ENCODE data around the gene MRFAP1. TPM values are rescaled to one million over a fixed set of nuclear protein-coding genes. Genes with fewer than 3 reads are reported as not detected.

Gene MRFAP1
- total and polyA plus RNA-seq, 10 of the 15 experiments (the other 5 are each of a cell fraction or from before 2014, with no cell fraction given): 18.7 to 105 (median 80.8) TPM

DNA sequence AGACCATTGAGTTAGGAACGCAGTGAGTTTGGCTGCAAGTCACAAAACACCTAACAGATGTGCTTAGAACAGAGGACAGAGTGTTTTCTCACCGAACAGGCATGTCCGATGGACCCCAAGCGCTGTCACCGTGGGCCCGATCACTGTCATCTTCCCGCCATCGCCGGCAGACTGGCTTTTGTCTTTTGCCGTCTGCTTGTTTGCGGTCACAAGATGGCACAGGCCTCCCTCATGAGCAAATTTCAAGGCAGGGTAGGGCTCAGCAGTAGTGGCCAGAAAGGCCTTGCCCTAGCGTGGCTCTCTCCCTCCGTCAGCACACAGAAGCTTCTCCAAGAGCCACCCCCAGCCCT is 21.4 kb upstream of the MRFAP1 start:
- Histone ChIP-seq H3K79me2 (ENCODE audit: control insufficient read depth, insufficient read depth, low read length) (no peaks in the 10 kb centered on the region), H3K27ac (ENCODE audit: control insufficient read depth, insufficient read depth) (no peak overlapping the region), H4K20me1 (ENCODE audit: control insufficient read depth, insufficient read depth) (no peaks in the 10 kb centered on the region), H3K36me3 (ENCODE audit: control insufficient read depth in 2 of 2, insufficient read depth in 2 of 2, low read length in 1 of 2) (peaks cover 5 to 6% of the 10 kb centered on the region in 2 experiments), H3K4me2 (ENCODE audit: control insufficient read depth, insufficient read depth) (no peak overlapping the region), H3K4me1 (ENCODE audit: control insufficient read depth, insufficient read depth, low read length) (no peaks in the 10 kb centered on the region), H2AFZ (ENCODE audit: control insufficient read depth, low read depth, low read length) (no peak overlapping the region), H3K4me3 (no peak overlapping the region), H3K9me3 (replicated peaks; ENCODE audit: control insufficient read depth, insufficient read depth, low read length) (no peaks in the 10 kb centered on the region; the same call in 2 of the 3 replicates), H3K9ac (ENCODE audit: control insufficient read depth, insufficient read depth, low read length) (no peak overlapping the region), H3K27me3 (replicated peaks in 1 of 2; ENCODE audit: control insufficient read depth in 2 of 2, insufficient read depth in 2 of 2, low read length in 1 of 2) (no peaks in the 10 kb centered on the region)
- DNase-seq (ENCODE audit: low read depth, low spot score) (no peak), ATAC-seq (no peak), FAIRE-seq (no peak)
- ChIA-PET CTCF (no interaction called here), RAD21 (ENCODE audit: unreplicated experiment) (no interaction called here), POLR2A (no interaction called here), SMC1A (ENCODE audit: uncharacterized antibody, unreplicated experiment) (no interaction called here)
- BruUV-seq (replicated peaks): no TSS peak
- intact Hi-C loops (cut with micrococcal nuclease; ENCODE audit: unreplicated experiment): no loop called here
- no peak for TF ChIP-seq BRCA1 (IDR thresholded peaks at IDR 0.05; ENCODE audit: low read depth, low read length)
- TF ChIP-seq, protein P1, sequence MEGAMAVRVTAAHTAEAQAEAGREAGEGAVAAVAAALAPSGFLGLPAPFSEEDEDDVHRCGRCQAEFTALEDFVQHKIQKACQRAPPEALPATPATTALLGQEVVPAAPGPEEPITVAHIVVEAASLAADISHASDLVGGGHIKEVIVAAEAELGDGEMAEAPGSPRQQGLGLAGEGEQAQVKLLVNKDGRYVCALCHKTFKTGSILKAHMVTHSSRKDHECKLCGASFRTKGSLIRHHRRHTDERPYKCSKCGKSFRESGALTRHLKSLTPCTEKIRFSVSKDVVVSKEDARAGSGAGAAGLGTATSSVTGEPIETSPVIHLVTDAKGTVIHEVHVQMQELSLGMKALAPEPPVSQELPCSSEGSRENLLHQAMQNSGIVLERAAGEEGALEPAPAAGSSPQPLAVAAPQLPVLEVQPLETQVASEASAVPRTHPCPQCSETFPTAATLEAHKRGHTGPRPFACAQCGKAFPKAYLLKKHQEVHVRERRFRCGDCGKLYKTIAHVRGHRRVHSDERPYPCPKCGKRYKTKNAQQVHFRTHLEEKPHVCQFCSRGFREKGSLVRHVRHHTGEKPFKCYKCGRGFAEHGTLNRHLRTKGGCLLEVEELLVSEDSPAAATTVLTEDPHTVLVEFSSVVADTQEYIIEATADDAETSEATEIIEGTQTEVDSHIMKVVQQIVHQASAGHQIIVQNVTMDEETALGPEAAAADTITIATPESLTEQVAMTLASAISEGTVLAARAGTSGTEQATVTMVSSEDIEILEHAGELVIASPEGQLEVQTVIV (IDR thresholded peaks at IDR 0.05; ENCODE audit: borderline replicate concordance, partially characterized antibody): no peak
- TF ChIP-seq, protein P2, sequence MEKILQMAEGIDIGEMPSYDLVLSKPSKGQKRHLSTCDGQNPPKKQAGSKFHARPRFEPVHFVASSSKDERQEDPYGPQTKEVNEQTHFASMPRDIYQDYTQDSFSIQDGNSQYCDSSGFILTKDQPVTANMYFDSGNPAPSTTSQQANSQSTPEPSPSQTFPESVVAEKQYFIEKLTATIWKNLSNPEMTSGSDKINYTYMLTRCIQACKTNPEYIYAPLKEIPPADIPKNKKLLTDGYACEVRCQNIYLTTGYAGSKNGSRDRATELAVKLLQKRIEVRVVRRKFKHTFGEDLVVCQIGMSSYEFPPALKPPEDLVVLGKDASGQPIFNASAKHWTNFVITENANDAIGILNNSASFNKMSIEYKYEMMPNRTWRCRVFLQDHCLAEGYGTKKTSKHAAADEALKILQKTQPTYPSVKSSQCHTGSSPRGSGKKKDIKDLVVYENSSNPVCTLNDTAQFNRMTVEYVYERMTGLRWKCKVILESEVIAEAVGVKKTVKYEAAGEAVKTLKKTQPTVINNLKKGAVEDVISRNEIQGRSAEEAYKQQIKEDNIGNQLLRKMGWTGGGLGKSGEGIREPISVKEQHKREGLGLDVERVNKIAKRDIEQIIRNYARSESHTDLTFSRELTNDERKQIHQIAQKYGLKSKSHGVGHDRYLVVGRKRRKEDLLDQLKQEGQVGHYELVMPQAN (conservative IDR thresholded peaks at IDR 0.05): no peak
- no peak for TF ChIP-seq HDAC6 (IDR thresholded peaks at IDR 0.05; ENCODE audit: unreplicated experiment)
- no peak for TF ChIP-seq ZZZ3 (IDR thresholded peaks at IDR 0.05; ENCODE audit: control insufficient read depth, insufficient read length, low read depth)
- in situ Hi-C loops (cut with MboI): no loop called here
- WGBS (ENCODE audit: insufficient coverage, insufficient replicate concordance, low lambda C conversion rate, missing lambda C conversion rate): 93% methylated on average over 13 of the region's 13 CpGs

Measured in GM12878 (cell line).